Measurements from ENCODE around the gene AKAP8.

DNA sequence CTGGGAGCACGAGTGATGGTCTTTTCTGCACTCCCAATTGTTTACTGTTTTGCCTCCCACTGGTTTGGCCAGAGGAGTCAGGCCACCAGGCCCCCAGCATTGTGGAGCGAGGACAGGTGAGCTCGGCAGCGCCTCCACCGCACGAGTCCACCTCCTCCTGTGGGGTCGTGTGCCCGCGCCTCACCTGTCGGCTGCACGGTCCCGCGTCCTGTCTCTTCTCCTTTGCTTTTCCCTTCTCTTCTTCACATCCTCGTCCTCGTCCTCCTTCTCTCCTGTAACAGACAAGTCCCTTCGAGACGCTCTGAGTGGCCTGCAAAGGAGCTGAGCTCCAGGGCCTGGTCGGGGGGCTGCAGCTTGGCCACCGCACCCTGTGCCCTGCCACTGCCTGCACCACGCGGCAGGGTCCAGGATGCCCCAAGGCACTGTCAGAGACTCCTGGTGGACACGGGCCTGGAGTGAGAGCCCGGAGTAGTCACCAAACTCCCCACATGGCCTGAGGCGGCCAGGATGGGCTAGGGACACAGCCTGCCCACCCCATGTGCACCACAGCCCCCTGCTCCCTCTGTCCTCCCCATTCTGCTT lies 11.4 kb downstream of the AKAP8 start:
- TF ChIP-seq, protein P1, sequence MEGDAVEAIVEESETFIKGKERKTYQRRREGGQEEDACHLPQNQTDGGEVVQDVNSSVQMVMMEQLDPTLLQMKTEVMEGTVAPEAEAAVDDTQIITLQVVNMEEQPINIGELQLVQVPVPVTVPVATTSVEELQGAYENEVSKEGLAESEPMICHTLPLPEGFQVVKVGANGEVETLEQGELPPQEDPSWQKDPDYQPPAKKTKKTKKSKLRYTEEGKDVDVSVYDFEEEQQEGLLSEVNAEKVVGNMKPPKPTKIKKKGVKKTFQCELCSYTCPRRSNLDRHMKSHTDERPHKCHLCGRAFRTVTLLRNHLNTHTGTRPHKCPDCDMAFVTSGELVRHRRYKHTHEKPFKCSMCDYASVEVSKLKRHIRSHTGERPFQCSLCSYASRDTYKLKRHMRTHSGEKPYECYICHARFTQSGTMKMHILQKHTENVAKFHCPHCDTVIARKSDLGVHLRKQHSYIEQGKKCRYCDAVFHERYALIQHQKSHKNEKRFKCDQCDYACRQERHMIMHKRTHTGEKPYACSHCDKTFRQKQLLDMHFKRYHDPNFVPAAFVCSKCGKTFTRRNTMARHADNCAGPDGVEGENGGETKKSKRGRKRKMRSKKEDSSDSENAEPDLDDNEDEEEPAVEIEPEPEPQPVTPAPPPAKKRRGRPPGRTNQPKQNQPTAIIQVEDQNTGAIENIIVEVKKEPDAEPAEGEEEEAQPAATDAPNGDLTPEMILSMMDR (IDR thresholded peaks at IDR 0.05): no peak
- no peak for TF ChIP-seq POLR2A (IDR thresholded peaks at IDR 0.05)
